GM12878 (cell line): ENCODE results near the gene COX19. TPM values are rescaled to one million over a fixed set of nuclear protein-coding genes. Genes with fewer than 3 reads are reported as not detected.

Source experiments
- ATAC-seq: fragments of 200-7000 bp; cut with Tn5 transposase; 3 replicates; pipeline ENCODE4 v1.9.1; 2020; ENCODE audit warnings: mild to moderate bottlenecking, moderate library complexity
- BruUV-seq: library from RNA; stranded (reverse); fragments of 400-500 nt; replicated peaks from 2 replicates; lab custom pipeline; 2021; lab: Mats Ljungman, UMichigan
- CTCF ChIA-PET: fragments of 300-600 bp; sonication (Branson Sonifier 250); formaldehyde crosslinking; extraction: SDS; loops from one replicate; lab custom pipeline; 2021; ENCODE audit warnings: inconsistent platforms; lab: Yijun Ruan, JAX
- POLR2A ChIA-PET: fragments of 350-600 bp; formaldehyde crosslinking; extraction: SDS; loops from one replicate; lab custom pipeline; 2021; ENCODE audit warnings: inconsistent platforms; lab: Charles Lee
- RAD21 ChIA-PET: fragments of 300-600 bp; sonication (Branson Sonifier 250); formaldehyde crosslinking; loops from one replicate; lab custom pipeline; 2023; ENCODE audit warnings: antibody characterized with exemption; ENCODE audit not compliant: unreplicated experiment; lab: Charles Lee
- SMC1A ChIA-PET: fragments of 300-600 bp; sonication (Branson Sonifier 250); formaldehyde crosslinking; loops from one replicate; lab custom pipeline; 2023; ENCODE audit not compliant: unreplicated experiment, uncharacterized antibody; lab: Charles Lee
- DNase-seq: peaks from one replicate; pipeline ENCODE4 v3.0.0-alpha.2; 2011; ENCODE audit warnings: low read depth, low spot score
- FAIRE-seq: peaks from 3 replicates; lab custom pipeline; 2011; peaks lifted over from hg19 to GRCh38; lab: Jason Lieb, UNC
- H2AFZ ChIP-seq: 2 replicates; pipeline ENCODE4 v1.6.0; 2011; ENCODE audit warnings: low read depth, low read length, control low read depth; ENCODE audit not compliant: control insufficient read depth
- H3K27ac ChIP-seq: 2 replicates; pipeline ENCODE4 v1.5.1; 2011; ENCODE audit warnings: control low read depth; ENCODE audit not compliant: control insufficient read depth, insufficient read depth
- H3K27me3 ChIP-seq, 2 experiments: replicated peaks in 1 of 2; 2 replicates each; pipeline versions ENCODE4 v1.6.0 to v1.6.1; 2011; ENCODE audit warnings: low read length in 1 of 2; ENCODE audit not compliant: control insufficient read depth in 2 of 2, insufficient read depth in 2 of 2
- H3K36me3 ChIP-seq, 2 experiments: 2 replicates each; pipeline ENCODE4 v1.5.1; 2011; ENCODE audit warnings: low read length in 1 of 2; ENCODE audit not compliant: control insufficient read depth in 2 of 2, insufficient read depth in 2 of 2
- H3K4me1 ChIP-seq: 2 replicates; pipeline ENCODE4 v1.6.1; 2011; ENCODE audit warnings: mild to moderate bottlenecking, low read length, moderate library complexity, mixed read lengths; ENCODE audit not compliant: control insufficient read depth, insufficient read depth
- H3K4me2 ChIP-seq: 2 replicates; pipeline ENCODE4 v1.6.0; 2011; ENCODE audit warnings: control low read depth; ENCODE audit not compliant: control insufficient read depth, insufficient read depth
- H3K4me3 ChIP-seq: fragments of 200-600 bp; sonication (generic); 2 replicates; pipeline ENCODE4 v1.5.1; 2016
- H3K79me2 ChIP-seq: 2 replicates; pipeline ENCODE4 v1.6.0; 2011; ENCODE audit warnings: low read length; ENCODE audit not compliant: control insufficient read depth, insufficient read depth
- H3K9ac ChIP-seq: 2 replicates; pipeline ENCODE4 v1.8.0; 2011; ENCODE audit warnings: low read length, control low read depth, mixed read lengths; ENCODE audit not compliant: control insufficient read depth, insufficient read depth
- H3K9me3 ChIP-seq: replicated peaks from 3 replicates; pipeline ENCODE4 v1.5.1; 2011; ENCODE audit warnings: mild to moderate bottlenecking, low read length; ENCODE audit not compliant: control insufficient read depth, insufficient read depth
- H4K20me1 ChIP-seq: 2 replicates; pipeline ENCODE4 v1.6.0; 2011; ENCODE audit not compliant: control insufficient read depth, insufficient read depth
- MXI1 ChIP-seq: fragments of 150-350 bp; IDR thresholded peaks from 2 replicates; pipeline ENCODE4 v1.6.1; 2011; ENCODE audit warnings: low read depth, mild to moderate bottlenecking, inconsistent platforms, low read length, improper control_type of control experiment
- NRF1 ChIP-seq: conservative IDR thresholded peaks from 2 replicates; pipeline ENCODE4 v1.6.1; 2011; ENCODE audit warnings: mild to moderate bottlenecking, low read depth, low read length, improper control_type of control experiment
- RAD51 ChIP-seq: fragments of 450-650 bp; IDR thresholded peaks from 2 replicates; pipeline ENCODE4 v1.6.1; 2016; ENCODE audit warnings: moderate library complexity, mild to moderate bottlenecking, inconsistent platforms
- SIN3A ChIP-seq: IDR thresholded peaks from 2 replicates; pipeline ENCODE4 v1.6.1; 2012; ENCODE audit warnings: low read depth, low read length, improper control_type of control experiment
- SMARCA5 ChIP-seq: fragments of 450-650 bp; IDR thresholded peaks from 2 replicates; pipeline ENCODE4 v1.6.1; 2017; ENCODE audit warnings: mild to moderate bottlenecking
- TAF1 ChIP-seq: IDR thresholded peaks from 2 replicates; pipeline ENCODE4 v1.6.1; 2011; ENCODE audit warnings: mild to moderate bottlenecking, low read depth, low read length, borderline replicate concordance
- ZBTB4 ChIP-seq: fragments of 450-650 bp; formaldehyde crosslinking; IDR thresholded peaks from 2 replicates; pipeline ENCODE4 v1.4.0; 2022; ENCODE audit warnings: mild to moderate bottlenecking, moderate library complexity
- ZNF592 ChIP-seq: fragments of 450-650 bp; IDR thresholded peaks from 2 replicates; pipeline ENCODE4 v1.6.1; 2017; ENCODE audit warnings: mild to moderate bottlenecking, moderate library complexity
- ZNF687 ChIP-seq: fragments of 450-650 bp; IDR thresholded peaks from 2 replicates; pipeline ENCODE4 v1.6.1; 2017; ENCODE audit warnings: mild to moderate bottlenecking, moderate library complexity
- WGBS: methylation state at CpG from one replicate; pipeline ENCODE4 v1.1.6; 2016; ENCODE audit warnings: low lambda C conversion rate; ENCODE audit not compliant: insufficient replicate concordance, insufficient coverage; ENCODE audit errors: missing lambda C conversion rate; 5-methylcytosine and 5-hydroxymethylcytosine counted together
- in situ Hi-C: fragments of 300-500 bp; cut with MboI; formaldehyde crosslinking; loops from 9 replicates; pipeline ENCODE4 v1.14.3; 2018; ENCODE audit warnings: mixed read lengths
- intact Hi-C: fragments of 100-400 bp; cut with micrococcal nuclease; formaldehyde crosslinking; loops from one replicate; pipeline ENCODE4 v1.14.2; 2022; ENCODE audit not compliant: unreplicated experiment
- polyA plus RNA-seq, 11 experiments: library from polyadenylated mRNA; depleted of rRNA in 4 of 11; unstranded in 6 of 11; stranded (reverse) in 5 of 11; fragments of >200 nt; fragmentation: Nextera tagmentation in 4 of 11; fragmentation: Illumina TruSeq in 1 of 11; extraction: Ambion mirVana in 4 of 11; extraction: Trizol in 1 of 11; gene quantifications; 1 replicate in 1 of 11; 2 replicates in 10 of 11; pipeline versions ENCODE4 v1.2.1 to v1.2.3, GENCODE V29; 2011 to 2016; ENCODE audit warnings: inconsistent platforms in 2 of 11, missing spikeins in 2 of 11, low read depth in 1 of 11
- total RNA-seq, 4 experiments: library from RNA; depleted of rRNA in 3 of 4; stranded (reverse); fragments of >200 nt in 3 of 4; fragmentation: Illumina TruSeq in 1 of 4; extraction: Trizol in 1 of 4; gene quantifications; 2 replicates each; pipeline versions ENCODE4 v1.2.1 to v1.2.3, GENCODE V29; 2013 to 2021

Gene COX19
- total and polyA plus RNA-seq, 10 of the 15 experiments (the other 5 are each of a cell fraction or from before 2014, with no cell fraction given) = 3.7 to 17.9 (median 10.8) TPM

- TF ChIP-seq ZNF592 = no peak
These were observed 17.7 kb downstream of the COX19 start (continued) for GRCh38 chr7:957418-958220.

GRCh38 chr7:956031-956430, 19.3 kb downstream of the COX19 start:
- ChIA-PET SMC1A (interaction anchor here (1.0 to 2.6 kb wide), 4 partner anchors 17 to 48 kb away, joined by 3 to 9 read pairs (median 7); no protein-coding TSS in a partner anchor), RAD21 (interaction anchor here (0.7 to 1.7 kb wide), 2 partner anchors 46 to 227 kb away, joined by 4 to 5 read pairs; no protein-coding TSS in a partner anchor), POLR2A (interaction anchor here (0.7 kb wide), 1 partner anchor 45 kb away, joined by 3 read pairs; no protein-coding TSS in a partner anchor), CTCF (interaction anchor here (0.8 to 4.8 kb wide), 6 partner anchors 33 to 221 kb away, joined by 3 to 31 read pairs (median 4); no protein-coding TSS in a partner anchor)
- H3K4me3 ChIP-seq = no peak overlapping the region
- H3K9me3 ChIP-seq = no peaks in the 10 kb centered on the region
- H3K4me2 ChIP-seq = no peak overlapping the region
- no peak for FAIRE-seq
- H3K9ac ChIP-seq = no peak overlapping the region
- no peak for ATAC-seq
- H3K4me1 ChIP-seq = peaks cover 17% of the 10 kb centered on the region
- no peaks in the 10 kb centered on the region; a peak in 1 of 4 replicates for H3K36me3 ChIP-seq
- H4K20me1 ChIP-seq = no peaks in the 10 kb centered on the region
- peaks cover 26% of the 10 kb centered on the region for H3K79me2 ChIP-seq
- no TSS peak for BruUV-seq
- no peak overlapping the region for H3K27ac ChIP-seq
- intact Hi-C loops = loop anchor here (10.0 kb wide), 1 partner anchor 171 kb away; no protein-coding TSS in a partner anchor
- no peaks in the 10 kb centered on the region for H3K27me3 ChIP-seq
- WGBS = 74% methylated on average over 10 of the region's 10 CpGs
- in situ Hi-C loops = no loop called here
- no peak overlapping the region for H2AFZ ChIP-seq
- no peak for DNase-seq
- TF ChIP-seq ZBTB4 (CRISPR knock-in tag) = no peak
- TF ChIP-seq SMARCA5 = no peak
- no peak for TF ChIP-seq RAD51
- no peak for TF ChIP-seq MXI1
- no peak for TF ChIP-seq SIN3A
- no peak for TF ChIP-seq NRF1
- TF ChIP-seq TAF1 = no peak
- TF ChIP-seq ZNF687 = no peak
